AG09309 (cell line): ENCODE results near the gene LCLAT1.
"Not testable (repeated sequence)": the region's sequence is repeated elsewhere in the genome, so short reads cannot be mapped to it uniquely, and the experiment has no call there.

Experiments used
- DNase-seq: peaks from one replicate; pipeline ENCODE4 v3.0.0-alpha.2; 2010; ENCODE audit warnings: low read depth
- H3K4me3 ChIP-seq: 2 replicates; pipeline ENCODE4 v1.5.1; 2011; ENCODE audit warnings: mild to moderate bottlenecking, low read depth, low read length, moderate library complexity; ENCODE audit not compliant: control insufficient read depth
- TF ChIP-seq, protein P1 (sequence below): IDR thresholded peaks from 2 replicates; pipeline ENCODE4 v1.5.1; 2011; ENCODE audit warnings: mild to moderate bottlenecking, low read depth, low read length, inconsistent platforms; ENCODE audit not compliant: insufficient read depth, control insufficient read depth; ENCODE audit errors: missing control alignments

Gene LCLAT1

DNA sequence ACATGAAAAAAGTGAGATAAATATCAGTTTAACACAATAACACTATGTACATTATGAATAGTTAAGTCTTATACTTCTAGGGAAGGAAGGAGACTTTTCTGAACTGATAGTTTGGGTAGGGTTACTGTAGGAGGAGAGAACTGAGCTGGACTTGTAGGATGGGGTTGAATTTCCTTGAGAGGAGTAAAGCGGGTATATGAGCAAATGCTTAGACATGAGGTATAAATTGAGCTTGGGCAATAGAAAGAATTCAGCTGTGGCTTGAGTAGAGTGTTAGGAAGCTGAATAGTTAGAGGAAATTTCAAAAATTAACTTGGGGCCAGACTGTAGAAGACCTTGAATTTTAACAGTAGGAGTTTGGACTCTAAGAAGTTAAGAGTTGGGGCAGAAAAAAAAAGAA, 45.1 kb downstream of the LCLAT1 start:
- H3K4me3 ChIP-seq = no peak overlapping the region
- TF ChIP-seq, protein P1, sequence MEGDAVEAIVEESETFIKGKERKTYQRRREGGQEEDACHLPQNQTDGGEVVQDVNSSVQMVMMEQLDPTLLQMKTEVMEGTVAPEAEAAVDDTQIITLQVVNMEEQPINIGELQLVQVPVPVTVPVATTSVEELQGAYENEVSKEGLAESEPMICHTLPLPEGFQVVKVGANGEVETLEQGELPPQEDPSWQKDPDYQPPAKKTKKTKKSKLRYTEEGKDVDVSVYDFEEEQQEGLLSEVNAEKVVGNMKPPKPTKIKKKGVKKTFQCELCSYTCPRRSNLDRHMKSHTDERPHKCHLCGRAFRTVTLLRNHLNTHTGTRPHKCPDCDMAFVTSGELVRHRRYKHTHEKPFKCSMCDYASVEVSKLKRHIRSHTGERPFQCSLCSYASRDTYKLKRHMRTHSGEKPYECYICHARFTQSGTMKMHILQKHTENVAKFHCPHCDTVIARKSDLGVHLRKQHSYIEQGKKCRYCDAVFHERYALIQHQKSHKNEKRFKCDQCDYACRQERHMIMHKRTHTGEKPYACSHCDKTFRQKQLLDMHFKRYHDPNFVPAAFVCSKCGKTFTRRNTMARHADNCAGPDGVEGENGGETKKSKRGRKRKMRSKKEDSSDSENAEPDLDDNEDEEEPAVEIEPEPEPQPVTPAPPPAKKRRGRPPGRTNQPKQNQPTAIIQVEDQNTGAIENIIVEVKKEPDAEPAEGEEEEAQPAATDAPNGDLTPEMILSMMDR = no peak
- DNase-seq = no peak

DNA sequence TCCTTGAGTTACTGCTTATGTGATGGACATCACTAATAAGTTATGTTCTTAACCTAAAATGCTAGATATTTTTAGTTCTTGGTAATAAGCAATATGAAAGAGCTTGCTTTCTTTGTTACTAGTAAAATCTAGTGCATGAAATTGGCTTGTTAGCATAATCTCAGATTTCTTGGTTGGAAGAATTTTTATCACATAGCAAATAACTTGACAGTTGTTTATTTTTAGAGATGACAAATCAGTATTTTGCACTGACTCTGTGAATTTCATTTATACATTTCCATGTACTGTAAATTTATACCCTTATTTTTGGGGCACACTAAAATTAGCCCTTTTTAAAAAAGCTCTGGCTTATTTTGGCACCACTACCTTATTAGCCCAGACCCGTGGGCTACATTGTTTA, 45.6 kb downstream of the LCLAT1 start:
- no peak overlapping the region for H3K4me3 ChIP-seq
- no peak for DNase-seq
- TF ChIP-seq, protein P1 = no peak

DNA sequence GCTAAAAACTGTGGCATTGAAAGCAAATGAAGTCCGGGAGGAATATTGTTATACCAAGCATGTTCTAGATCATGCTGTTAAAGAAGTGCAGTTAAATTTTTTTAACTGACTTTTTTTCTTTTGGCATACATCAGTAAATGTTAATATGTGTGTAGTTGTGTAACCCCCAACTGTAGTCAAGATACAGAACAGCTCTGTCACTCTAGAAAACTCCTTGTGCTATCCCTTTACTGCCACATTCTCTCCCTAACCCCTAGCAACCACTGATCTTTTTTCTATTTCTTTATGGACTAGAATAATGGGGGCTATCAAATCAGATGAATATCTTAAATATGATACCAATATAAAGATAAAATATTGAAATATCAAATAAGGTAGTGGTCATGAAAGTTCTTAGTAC, 46.4 kb downstream of the LCLAT1 start:
- no peak for DNase-seq
- TF ChIP-seq, protein P1 = no peak
- no peak overlapping the region for H3K4me3 ChIP-seq

DNA sequence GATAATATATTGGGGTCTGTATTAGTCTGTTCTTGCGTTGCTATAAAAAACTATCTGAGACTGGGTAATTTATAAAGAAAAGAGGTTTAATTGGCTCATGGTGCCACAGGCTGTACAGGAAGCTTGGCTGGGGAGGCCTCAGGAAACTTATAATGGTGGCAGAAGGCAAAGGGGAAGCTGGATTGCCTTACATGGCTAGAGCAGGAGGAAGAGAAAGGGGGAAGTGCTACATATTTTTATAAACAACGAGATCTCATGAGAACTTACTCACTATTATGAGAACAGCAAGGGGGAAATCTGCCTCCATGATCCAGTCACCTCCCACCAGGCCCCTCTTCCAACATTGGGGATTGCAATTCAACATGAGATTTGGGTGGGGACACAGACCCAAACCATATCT, 48.9 kb downstream of the LCLAT1 start:
- DNase-seq, H3K4me3 ChIP-seq: not testable (repeated sequence)

DNA sequence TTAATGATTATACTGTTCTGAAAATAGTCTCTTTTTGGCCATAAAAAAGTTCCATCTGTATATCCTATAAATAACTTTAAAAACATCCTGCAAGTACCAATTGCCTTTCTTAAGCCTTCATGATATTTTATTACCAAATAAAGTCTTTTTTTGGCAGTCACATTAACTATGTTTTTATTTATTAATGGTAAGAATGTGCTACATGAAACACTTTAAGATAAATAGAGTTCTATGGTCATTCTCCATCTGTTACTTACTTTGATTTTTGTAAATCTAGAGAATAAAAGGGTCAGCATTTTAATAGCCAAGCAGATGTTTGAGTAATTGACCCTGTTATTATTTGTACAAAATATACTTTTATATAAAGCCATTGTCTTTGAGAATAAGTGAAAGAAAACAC, 52.6 kb downstream of the LCLAT1 start:
- no peak overlapping the region for H3K4me3 ChIP-seq
- TF ChIP-seq, protein P1 = no peak
- DNase-seq = no peak

DNA sequence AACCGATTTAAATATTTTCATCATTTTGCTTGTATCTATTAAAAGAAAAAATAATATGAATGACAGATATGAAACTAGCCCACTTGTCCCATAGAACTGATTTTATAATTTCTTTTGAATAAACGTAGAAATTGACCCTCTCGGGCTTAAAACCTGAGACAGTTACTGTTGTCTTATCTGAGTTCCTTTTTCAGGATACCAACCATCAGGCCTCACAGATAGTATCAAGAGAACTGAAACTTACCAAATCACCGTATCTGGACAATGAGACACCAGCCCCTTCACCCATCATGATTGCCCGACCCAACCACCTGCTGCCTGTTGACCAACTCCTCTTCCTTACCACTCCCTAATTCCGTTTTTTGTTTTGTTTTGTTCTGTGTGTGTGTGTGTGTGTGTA, 53.7 kb downstream of the LCLAT1 start:
- no peak for DNase-seq
- H3K4me3 ChIP-seq = no peak overlapping the region
- TF ChIP-seq, protein P1 = no peak

DNA sequence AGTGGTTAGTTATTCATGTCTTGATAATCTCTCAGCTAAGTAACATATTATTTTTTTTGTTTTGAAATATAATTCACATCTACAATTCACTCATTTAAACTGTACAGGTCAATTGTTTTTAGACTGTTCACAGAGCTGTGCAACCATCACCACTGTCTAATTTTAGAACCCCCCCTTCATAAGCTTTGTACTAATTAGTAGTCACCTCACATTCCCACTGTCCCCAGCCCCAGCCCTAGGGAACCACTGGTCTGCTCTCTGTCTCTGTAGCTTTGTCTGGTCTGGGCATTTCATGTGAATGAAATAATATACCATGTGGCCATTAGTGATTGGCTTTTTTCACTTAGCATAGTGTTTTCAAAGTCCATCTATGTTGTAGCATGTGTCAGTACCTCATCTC, 55.3 kb downstream of the LCLAT1 start:
- H3K4me3 ChIP-seq = no peak overlapping the region
- TF ChIP-seq, protein P1 = no peak
- no peak for DNase-seq
